ENCODE data around the gene DFFB. TPM values are rescaled to one million over a fixed set of nuclear protein-coding genes. Genes with fewer than 3 reads are reported as not detected.

Gene DFFB
- total RNA-seq, 1 donor from 2014 or later: 10.6 TPM

GRCh38 chr1:3892748-3893147 is 35.5 kb downstream of the DFFB start:
- intact Hi-C loops (cut with DNase I): no loop called here
- no peak for TF ChIP-seq CTCF (IDR thresholded peaks at IDR 0.05)
- Histone ChIP-seq H3K9me3 (peaks cover 2% of the 10 kb centered on the region), H3K27ac (no peak overlapping the region), H3K36me3 (peaks cover 43% of the 10 kb centered on the region), H3K4me3 (no peak overlapping the region), H3K4me1 (peaks cover 6% of the 10 kb centered on the region), H3K27me3 (ENCODE audit: low read depth) (no peaks in the 10 kb centered on the region)
- DNase-seq (peak; percentile 69), ATAC-seq (peak; percentile 63)

GRCh38 chr1:3893190-3893589 is 35.9 kb downstream of the DFFB start:
- DNase-seq (no peak), ATAC-seq (no peak)
- Histone ChIP-seq H3K4me3 (no peak overlapping the region), H3K4me1 (peaks cover 6% of the 10 kb centered on the region), H3K27me3 (ENCODE audit: low read depth) (no peaks in the 10 kb centered on the region), H3K36me3 (peaks cover 38% of the 10 kb centered on the region), H3K9me3 (peaks cover 6% of the 10 kb centered on the region), H3K27ac (no peak overlapping the region)
- intact Hi-C loops (cut with DNase I): no loop called here
- TF ChIP-seq CTCF (IDR thresholded peaks at IDR 0.05): no peak

- intact Hi-C loops (cut with DNase I): no loop called here
- DNase-seq (peak; percentile 42), ATAC-seq (no peak)
- peaks cover 23% of the 10 kb centered on the region for H3K36me3 ChIP-seq
- no peak for TF ChIP-seq CTCF (IDR thresholded peaks at IDR 0.05)
- H3K27me3 ChIP-seq (ENCODE audit: low read depth): no peaks in the 10 kb centered on the region
- H3K4me1 ChIP-seq: peaks cover 14% of the 10 kb centered on the region
- H3K9me3 ChIP-seq: peaks cover 6% of the 10 kb centered on the region
- H3K4me3 ChIP-seq: no peak overlapping the region
- no peak overlapping the region for H3K27ac ChIP-seq
Observed at GRCh38 chr1:3894626-3895278, 37.5 kb downstream of the DFFB start.

GRCh38 chr1:3895279-3895950 is 38.1 kb downstream of the DFFB start:
- Histone ChIP-seq H3K27me3 (ENCODE audit: low read depth) (no peaks in the 10 kb centered on the region), H3K27ac (no peak overlapping the region), H3K9me3 (peaks cover 6% of the 10 kb centered on the region), H3K4me1 (peaks cover 10% of the 10 kb centered on the region), H3K36me3 (peaks cover 16% of the 10 kb centered on the region), H3K4me3 (no peak overlapping the region)
- peak; percentile 17 for DNase-seq
- ATAC-seq: no peak
- TF ChIP-seq CTCF (IDR thresholded peaks at IDR 0.05): no peak
- intact Hi-C loops (cut with DNase I): no loop called here

GRCh38 chr1:3895951-3896325 is 38.7 kb downstream of the DFFB start:
- Histone ChIP-seq H3K27me3 (ENCODE audit: low read depth) (no peaks in the 10 kb centered on the region), H3K9me3 (peaks cover 6% of the 10 kb centered on the region), H3K36me3 (peaks cover 11% of the 10 kb centered on the region), H3K4me1 (peaks cover 8% of the 10 kb centered on the region), H3K27ac (no peak overlapping the region), H3K4me3 (no peak overlapping the region)
- intact Hi-C loops (cut with DNase I): no loop called here
- ATAC-seq (no peak), DNase-seq (peak; percentile 14)
- TF ChIP-seq CTCF (IDR thresholded peaks at IDR 0.05): no peak
